H9 (cell line): ENCODE results near the gene DLG2. TPM values are rescaled to one million over a fixed set of nuclear protein-coding genes. Genes with fewer than 3 reads are reported as not detected.

Source experiments
- DNase-seq: peaks from one replicate; pipeline ENCODE4 v3.0.0-alpha.2; 2017
- H2AFZ ChIP-seq: one replicate; pipeline ENCODE4 v1.6.1; 2013; ENCODE audit warnings: mild to moderate bottlenecking, low read length, control low read depth, moderate library complexity
- H2AK5ac ChIP-seq: 2 replicates; pipeline ENCODE4 v1.6.1; 2013; ENCODE audit warnings: low read length, control low read depth, mixed read lengths; ENCODE audit not compliant: insufficient read length
- H2BK120ac ChIP-seq: one replicate; pipeline ENCODE4 v1.6.1; 2013; ENCODE audit warnings: low read depth, mild to moderate bottlenecking, low read length, control low read depth, inconsistent platforms; ENCODE audit not compliant: poor library complexity, severe bottlenecking
- H2BK12ac ChIP-seq: 2 replicates; pipeline ENCODE4 v1.6.1; 2013; ENCODE audit warnings: low read length, control low read depth, mixed read lengths, low read depth; ENCODE audit not compliant: insufficient read length
- H2BK15ac ChIP-seq: 2 replicates; pipeline ENCODE4 v1.6.1; 2013; ENCODE audit warnings: low read depth, low read length, control low read depth
- H2BK20ac ChIP-seq: one replicate; pipeline ENCODE4 v1.6.1; 2013; ENCODE audit warnings: low read depth, mild to moderate bottlenecking, low read length, control low read depth, inconsistent platforms; ENCODE audit not compliant: poor library complexity, severe bottlenecking
- H2BK5ac ChIP-seq: 2 replicates; pipeline ENCODE4 v1.6.1; 2013; ENCODE audit warnings: low read length, control low read depth, mixed read lengths; ENCODE audit not compliant: insufficient read length
- H3K14ac ChIP-seq: 2 replicates; pipeline ENCODE4 v1.6.1; 2013; ENCODE audit warnings: low read length, control low read depth; ENCODE audit not compliant: insufficient read depth
- H3K18ac ChIP-seq: 2 replicates; pipeline ENCODE4 v1.6.1; 2013; ENCODE audit warnings: low read depth, mild to moderate bottlenecking, mixed read lengths, low read length, control low read depth; ENCODE audit not compliant: insufficient read length
- H3K23ac ChIP-seq: 2 replicates; pipeline ENCODE4 v1.6.1; 2013; ENCODE audit warnings: low read length, control low read depth, mixed read lengths, low read depth; ENCODE audit not compliant: insufficient read length
- H3K23me2 ChIP-seq: 2 replicates; pipeline ENCODE4 v1.6.1; 2013; ENCODE audit warnings: low read depth, mild to moderate bottlenecking, mixed read lengths, low read length, control low read depth; ENCODE audit not compliant: insufficient read length, poor library complexity, severe bottlenecking
- H3K27ac ChIP-seq: 2 replicates; pipeline ENCODE4 v1.5.1; 2013; ENCODE audit warnings: low read length, control low read depth, mixed read lengths, low read depth; ENCODE audit not compliant: insufficient read length
- H3K27me3 ChIP-seq: 2 replicates; pipeline ENCODE4 v1.6.1; 2013; ENCODE audit warnings: low read length, control low read depth, inconsistent platforms; ENCODE audit not compliant: insufficient read depth
- H3K4ac ChIP-seq: 2 replicates; pipeline ENCODE4 v1.6.1; 2013; ENCODE audit warnings: low read depth, mild to moderate bottlenecking, control low read depth, inconsistent platforms, low read length, moderate library complexity
- H3K4me1 ChIP-seq: 2 replicates; pipeline ENCODE4 v1.6.1; 2013; ENCODE audit warnings: low read length, control low read depth, inconsistent platforms; ENCODE audit not compliant: insufficient read depth
- H3K4me2 ChIP-seq: 2 replicates; pipeline ENCODE4 v1.6.1; 2013; ENCODE audit warnings: low read length, control low read depth, mixed read lengths; ENCODE audit not compliant: insufficient read length, insufficient read depth
- H3K56ac ChIP-seq: 2 replicates; pipeline ENCODE4 v1.6.1; 2013; ENCODE audit warnings: low read depth, mild to moderate bottlenecking, mixed read lengths, low read length, control low read depth; ENCODE audit not compliant: insufficient read length
- H3K79me1 ChIP-seq: 2 replicates; pipeline ENCODE4 v1.6.1; 2013; ENCODE audit warnings: low read depth, mild to moderate bottlenecking, moderate library complexity, low read length, control low read depth, inconsistent platforms; ENCODE audit not compliant: insufficient read depth, poor library complexity, severe bottlenecking
- H3K79me2 ChIP-seq: 2 replicates; pipeline ENCODE4 v1.6.1; 2013; ENCODE audit warnings: low read length, control low read depth, inconsistent platforms; ENCODE audit not compliant: insufficient read depth
- H3K9ac ChIP-seq: 2 replicates; pipeline ENCODE4 v1.6.1; 2013; ENCODE audit warnings: low read length, control low read depth, mixed read lengths; ENCODE audit not compliant: insufficient read length; ENCODE audit errors: extremely low read depth
- H3K9me3 ChIP-seq: one replicate; pipeline ENCODE4 v1.6.1; 2013; ENCODE audit warnings: low read depth, low read length, inconsistent platforms; ENCODE audit not compliant: control insufficient read depth
- H3T11ph ChIP-seq: one replicate; pipeline ENCODE4 v1.6.1; 2013; ENCODE audit warnings: mild to moderate bottlenecking, low read length, control low read depth, inconsistent platforms
- H4K20me1 ChIP-seq: one replicate; pipeline ENCODE4 v1.6.1; 2013; ENCODE audit not compliant: control insufficient read depth, insufficient read length, insufficient read depth
- H4K5ac ChIP-seq: 2 replicates; pipeline ENCODE4 v1.6.1; 2013; ENCODE audit warnings: low read depth, mild to moderate bottlenecking, mixed read lengths, low read length, control low read depth; ENCODE audit not compliant: insufficient read length
- H4K8ac ChIP-seq: replicated peaks from 2 replicates; pipeline ENCODE4 v1.6.1; 2013; ENCODE audit warnings: low read length, control low read depth, mixed read lengths, low read depth; ENCODE audit not compliant: insufficient read length
- H4K91ac ChIP-seq: 2 replicates; pipeline ENCODE4 v1.6.1; 2013; ENCODE audit warnings: low read depth, mild to moderate bottlenecking, moderate library complexity, mixed read lengths, low read length, control low read depth; ENCODE audit not compliant: insufficient read length
- H3K27ac Mint-ChIP-seq, 3 experiments: 2 replicates in 2 of 3; 3 replicates in 1 of 3; pipeline ENCODE4 v1.8.0; 2020 to 2021; ENCODE audit warnings: mixed read lengths in 3 of 3, mild to moderate bottlenecking in 1 of 3, moderate library complexity in 1 of 3
- H3K27me3 Mint-ChIP-seq: 2 replicates; pipeline ENCODE4 v1.8.0; 2021; ENCODE audit warnings: low read depth, mild to moderate bottlenecking, moderate library complexity, mixed read lengths
- H3K36me3 Mint-ChIP-seq, 3 experiments: 2 replicates in 2 of 3; 3 replicates in 1 of 3; pipeline ENCODE4 v1.8.0; 2020 to 2021; ENCODE audit warnings: low read depth in 3 of 3, mixed read lengths in 3 of 3; ENCODE audit not compliant: insufficient read depth in 1 of 3
- H3K4me1 Mint-ChIP-seq, 2 experiments: 2 replicates each; pipeline ENCODE4 v1.8.0; 2020; ENCODE audit warnings: mixed read lengths in 2 of 2
- H3K4me3 Mint-ChIP-seq, 2 experiments: 2 replicates in 1 of 2; 3 replicates in 1 of 2; pipeline ENCODE4 v1.8.0; 2020 to 2021; ENCODE audit warnings: mild to moderate bottlenecking in 2 of 2, mixed read lengths in 2 of 2, moderate library complexity in 1 of 2
- H3K9me3 Mint-ChIP-seq, 2 experiments: 2 replicates in 1 of 2; 3 replicates in 1 of 2; pipeline ENCODE4 v1.8.0; 2020; ENCODE audit warnings: mild to moderate bottlenecking in 2 of 2, mixed read lengths in 2 of 2, moderate library complexity in 1 of 2
- CTCF ChIP-seq: fragments of 200-600 bp; sonication (generic); conservative IDR thresholded peaks from 3 replicates; pipeline ENCODE4 v1.8.0; 2021; ENCODE audit warnings: antibody characterized with exemption, mild to moderate bottlenecking
- WGBS: extraction: QIAGEN DNeasy Blood & Tissue Kit; methylation state at CpG from one replicate; pipeline ENCODE4 v1.1.7; 2013; ENCODE audit warnings: missing lambda C conversion rate, low lambda C conversion rate, mixed read lengths; ENCODE audit not compliant: insufficient read length; ENCODE audit errors: extremely low coverage; 5-methylcytosine and 5-hydroxymethylcytosine counted together
- total RNA-seq: library from RNA; stranded (reverse); gene quantifications from 2 replicates; pipeline ENCODE4 v1.2.1, GENCODE V29; 2021

DLG2 gene
- total RNA-seq, 1 experiment from 2014 or later = 8.0 TPM

GRCh38 chr11:83722392-83723119, 1904.6 kb downstream of the DLG2 start:
- no peak overlapping the region for H4K8ac ChIP-seq
- no peak overlapping the region for H2BK120ac ChIP-seq
- H3K9ac ChIP-seq = no peak overlapping the region
- Mint-ChIP-seq H3K9me3 (no peaks in the 10 kb centered on the region), H3K27ac (peak overlapping the region; percentile 47 to 80 (median 53); a peak in 4 of 7 replicates), H3K27me3 (no peaks in the 10 kb centered on the region), H3K4me1 (peaks cover 59 to 60% of the 10 kb centered on the region in 2 experiments), H3K4me3 (peak overlapping the region; percentile 3 to 60; a peak in 2 of 5 replicates), H3K36me3 (no peaks in the 10 kb centered on the region)
- no peak overlapping the region for H3K23ac ChIP-seq
- H3K27ac ChIP-seq = no peak overlapping the region
- H4K5ac ChIP-seq = no peak overlapping the region
- H3K23me2 ChIP-seq = peaks cover 4% of the 10 kb centered on the region
- H3K27me3 ChIP-seq = no peaks in the 10 kb centered on the region
- H2AK5ac ChIP-seq = no peak overlapping the region
- H3T11ph ChIP-seq = no peak overlapping the region
- H3K9me3 ChIP-seq = no peaks in the 10 kb centered on the region
- H3K79me2 ChIP-seq = no peaks in the 10 kb centered on the region
- H2AFZ ChIP-seq = no peak overlapping the region
- no peak overlapping the region for H3K4ac ChIP-seq
- H4K91ac ChIP-seq = no peak overlapping the region
- H2BK12ac ChIP-seq = no peak overlapping the region
- no peak overlapping the region for H3K14ac ChIP-seq
- no peak overlapping the region for H2BK5ac ChIP-seq
- no peak overlapping the region for H2BK15ac ChIP-seq
- no peak overlapping the region for H3K4me2 ChIP-seq
- H3K79me1 ChIP-seq = no peaks in the 10 kb centered on the region
- no peak for TF ChIP-seq CTCF
- H4K20me1 ChIP-seq = peaks cover 2% of the 10 kb centered on the region
- DNase-seq = no peak
- peaks cover 10% of the 10 kb centered on the region for H3K4me1 ChIP-seq
- WGBS = no CpG with 5 or more reads among the region's 4 CpGs
- H3K56ac ChIP-seq = no peak overlapping the region
- no peak overlapping the region for H2BK20ac ChIP-seq
- no peak overlapping the region for H3K18ac ChIP-seq
